Measurements from ENCODE around the gene MALT1.

MALT1 gene

GRCh38 chr18:58758606-58759005, 87.3 kb downstream of the MALT1 start:
- Histone ChIP-seq H3K4me2 (ENCODE audit: low read depth, low read length) (no peak overlapping the region), H3K9me3 (replicated peaks; ENCODE audit: insufficient read depth, low read length) (no peaks in the 10 kb centered on the region), H3F3A (ENCODE audit: insufficient read depth, low read length) (peaks cover 20% of the 10 kb centered on the region), H3K9me2 (replicated peaks; ENCODE audit: insufficient read depth, low read length) (no peaks in the 10 kb centered on the region), H3K79me2 (ENCODE audit: low read length) (no peaks in the 10 kb centered on the region), H3K27ac (ENCODE audit: low read length) (no peak overlapping the region), H3K27me3 (replicated peaks; ENCODE audit: insufficient read depth, low read length) (peaks cover 22% of the 10 kb centered on the region), H3K4me3 (ENCODE audit: low read length) (no peak overlapping the region), H3K4me1 (ENCODE audit: low read length) (peaks cover 26% of the 10 kb centered on the region), H3K9ac (ENCODE audit: low read length) (no peak overlapping the region), H2AFZ (ENCODE audit: low read length) (no peak overlapping the region), H3K36me3 (replicated peaks; ENCODE audit: insufficient read depth, low read length) (no peaks in the 10 kb centered on the region), H4K20me1 (ENCODE audit: insufficient read depth, low read length) (no peaks in the 10 kb centered on the region)
- no peak for TF ChIP-seq EZH2 (optimal IDR thresholded peaks at IDR 0.05; ENCODE audit: low read depth, low read length)
- DNase-seq: no peak

- Histone ChIP-seq H3K9me2 (replicated peaks; ENCODE audit: insufficient read depth, low read length) (no peaks in the 10 kb centered on the region), H3K4me3 (ENCODE audit: low read length) (no peak overlapping the region), H3F3A (ENCODE audit: insufficient read depth, low read length) (peaks cover 20% of the 10 kb centered on the region), H3K4me2 (ENCODE audit: low read depth, low read length) (peak overlapping the region; percentile 72), H3K36me3 (replicated peaks; ENCODE audit: insufficient read depth, low read length) (no peaks in the 10 kb centered on the region), H3K9me3 (replicated peaks; ENCODE audit: insufficient read depth, low read length) (no peaks in the 10 kb centered on the region), H3K27ac (ENCODE audit: low read length) (peak overlapping the region; percentile 47; the same call in 1 of the 2 replicates), H3K79me2 (ENCODE audit: low read length) (no peaks in the 10 kb centered on the region), H4K20me1 (ENCODE audit: insufficient read depth, low read length) (no peaks in the 10 kb centered on the region), H2AFZ (ENCODE audit: low read length) (no peak overlapping the region), H3K9ac (ENCODE audit: low read length) (no peak overlapping the region; the same call in 1 of the 2 replicates), H3K27me3 (replicated peaks; ENCODE audit: insufficient read depth, low read length) (peaks cover 34% of the 10 kb centered on the region), H3K4me1 (ENCODE audit: low read length) (peaks cover 30% of the 10 kb centered on the region)
- TF ChIP-seq EZH2 (optimal IDR thresholded peaks at IDR 0.05; ENCODE audit: low read depth, low read length): no peak
- TF ChIP-seq EZH2phosphoT487 (IDR thresholded peaks at IDR 0.05; ENCODE audit: low read length): 0 out of 2 replicates have a peak, but pooled peaks have one; percentile 68
- TF ChIP-seq, protein P1, sequence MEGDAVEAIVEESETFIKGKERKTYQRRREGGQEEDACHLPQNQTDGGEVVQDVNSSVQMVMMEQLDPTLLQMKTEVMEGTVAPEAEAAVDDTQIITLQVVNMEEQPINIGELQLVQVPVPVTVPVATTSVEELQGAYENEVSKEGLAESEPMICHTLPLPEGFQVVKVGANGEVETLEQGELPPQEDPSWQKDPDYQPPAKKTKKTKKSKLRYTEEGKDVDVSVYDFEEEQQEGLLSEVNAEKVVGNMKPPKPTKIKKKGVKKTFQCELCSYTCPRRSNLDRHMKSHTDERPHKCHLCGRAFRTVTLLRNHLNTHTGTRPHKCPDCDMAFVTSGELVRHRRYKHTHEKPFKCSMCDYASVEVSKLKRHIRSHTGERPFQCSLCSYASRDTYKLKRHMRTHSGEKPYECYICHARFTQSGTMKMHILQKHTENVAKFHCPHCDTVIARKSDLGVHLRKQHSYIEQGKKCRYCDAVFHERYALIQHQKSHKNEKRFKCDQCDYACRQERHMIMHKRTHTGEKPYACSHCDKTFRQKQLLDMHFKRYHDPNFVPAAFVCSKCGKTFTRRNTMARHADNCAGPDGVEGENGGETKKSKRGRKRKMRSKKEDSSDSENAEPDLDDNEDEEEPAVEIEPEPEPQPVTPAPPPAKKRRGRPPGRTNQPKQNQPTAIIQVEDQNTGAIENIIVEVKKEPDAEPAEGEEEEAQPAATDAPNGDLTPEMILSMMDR (IDR thresholded peaks at IDR 0.05; ENCODE audit: low read length): no peak
- peak; percentile 88 for DNase-seq
These were observed 90.1 kb downstream of the MALT1 start for GRCh38 chr18:58761241-58761969.

DNA sequence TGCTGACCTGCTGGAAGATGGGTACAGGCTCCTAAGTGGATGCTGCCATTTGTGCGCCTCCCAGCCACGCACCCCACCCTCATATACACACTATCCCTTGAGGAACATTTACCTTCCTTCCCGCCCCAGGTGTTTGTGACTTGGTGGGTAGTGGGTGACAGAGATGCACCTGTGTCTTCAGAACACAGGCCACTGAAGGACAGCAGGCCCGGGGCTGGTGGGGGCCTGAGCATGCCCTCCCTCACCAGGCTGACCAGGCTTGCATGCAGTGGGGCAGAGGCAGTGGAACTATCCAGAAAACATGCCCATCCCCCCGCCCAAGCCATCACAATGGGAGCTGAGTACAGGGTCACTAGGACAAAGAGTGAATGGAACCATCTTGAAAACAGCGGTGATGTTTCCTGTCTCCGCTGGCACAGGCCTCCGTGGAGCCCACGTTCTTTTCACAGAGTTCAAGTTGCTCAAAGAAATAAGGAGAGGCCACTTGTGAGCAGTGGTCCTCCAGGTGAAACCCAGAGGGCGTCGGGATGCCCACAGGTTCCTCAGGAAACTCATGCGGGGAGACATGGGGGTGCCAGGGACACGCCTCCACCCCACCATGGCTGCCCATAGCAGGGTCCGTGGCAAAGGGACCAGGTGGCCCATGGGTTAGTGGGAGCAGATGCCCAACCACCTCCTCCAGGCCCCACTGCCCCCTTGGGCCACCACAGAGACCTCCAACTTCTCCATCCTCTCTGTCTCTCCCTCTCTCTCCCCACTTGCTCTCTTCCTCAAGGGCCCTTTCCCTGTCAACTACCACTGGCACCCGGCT, 90.9 kb downstream of the MALT1 start:
- DNase-seq: no peak
- TF ChIP-seq, protein P1 (IDR thresholded peaks at IDR 0.05; ENCODE audit: low read length): no peak
- TF ChIP-seq EZH2 (optimal IDR thresholded peaks at IDR 0.05; ENCODE audit: low read depth, low read length) (no peak), EZH2phosphoT487 (IDR thresholded peaks at IDR 0.05; ENCODE audit: low read length) (no peak)
- Histone ChIP-seq H2AFZ (ENCODE audit: low read length) (no peak overlapping the region), H3K36me3 (replicated peaks; ENCODE audit: insufficient read depth, low read length) (no peaks in the 10 kb centered on the region), H3K4me1 (ENCODE audit: low read length) (peaks cover 30% of the 10 kb centered on the region), H3K9ac (ENCODE audit: low read length) (no peak overlapping the region), H3K4me2 (ENCODE audit: low read depth, low read length) (peak overlapping the region; percentile 72), H3K9me3 (replicated peaks; ENCODE audit: insufficient read depth, low read length) (no peaks in the 10 kb centered on the region), H3F3A (ENCODE audit: insufficient read depth, low read length) (peaks cover 20% of the 10 kb centered on the region), H3K4me3 (ENCODE audit: low read length) (no peak overlapping the region), H4K20me1 (ENCODE audit: insufficient read depth, low read length) (no peaks in the 10 kb centered on the region), H3K79me2 (ENCODE audit: low read length) (no peaks in the 10 kb centered on the region), H3K27ac (ENCODE audit: low read length) (peak overlapping the region; percentile 47; the same call in 1 of the 2 replicates), H3K27me3 (replicated peaks; ENCODE audit: insufficient read depth, low read length) (peaks cover 35% of the 10 kb centered on the region), H3K9me2 (replicated peaks; ENCODE audit: insufficient read depth, low read length) (no peaks in the 10 kb centered on the region)
